HL-60 (cell line): ENCODE results near the gene ZSCAN22.

ENCODE experiments used
- DNase-seq, 2 experiments: peaks; one replicate each; pipeline ENCODE4 v3.0.0-alpha.2; 2010 to 2020; ENCODE audit warnings: low read depth in 1 of 2, low spot score in 1 of 2
- H3K27ac ChIP-seq: fragments of 250-450 bp; sonication (Bioruptor Pico); replicated peaks from 2 replicates; pipeline ENCODE4 v1.5.1; 2020; ENCODE audit warnings: mild to moderate bottlenecking, moderate library complexity
- H3K27me3 ChIP-seq: fragments of 250-450 bp; sonication (Bioruptor Pico); 2 replicates; pipeline ENCODE4 v1.5.1; 2021; ENCODE audit warnings: mild to moderate bottlenecking, moderate library complexity; ENCODE audit not compliant: insufficient read depth, poor library complexity, severe bottlenecking
- H3K4me3 ChIP-seq: replicated peaks from 2 replicates; pipeline ENCODE4 v1.5.1; 2011; ENCODE audit warnings: mild to moderate bottlenecking, control low read depth, low read length; ENCODE audit not compliant: insufficient read depth
- CTCF ChIP-seq: IDR thresholded peaks from one replicate; pipeline ENCODE4 v1.5.1; 2011; ENCODE audit warnings: low read length, control low read depth, inconsistent platforms; ENCODE audit not compliant: insufficient read depth
- GABPA ChIP-seq: IDR thresholded peaks from 2 replicates; pipeline ENCODE4 v1.6.1; 2012; ENCODE audit warnings: low read depth
- POLR2AphosphoS5 ChIP-seq: IDR thresholded peaks from 2 replicates; pipeline ENCODE4 v1.6.1; 2012; ENCODE audit warnings: low read depth
- REST ChIP-seq: IDR thresholded peaks from 2 replicates; pipeline ENCODE4 v1.6.1; 2012; ENCODE audit warnings: low read depth; ENCODE audit not compliant: insufficient replicate concordance
- SPI1 ChIP-seq: IDR thresholded peaks from 2 replicates; pipeline ENCODE4 v1.6.1; 2012; ENCODE audit warnings: low read depth, mild to moderate bottlenecking, borderline replicate concordance

ZSCAN22 gene

GRCh38 chr19:58351990-58352755 lies 25.4 kb downstream of the ZSCAN22 start:
- no peak for TF ChIP-seq SPI1
- TF ChIP-seq POLR2AphosphoS5: no peak
- TF ChIP-seq GABPA: no peak
- TF ChIP-seq REST: no peak
- TF ChIP-seq CTCF: no peak
- Histone ChIP-seq H3K27ac (no peak overlapping the region), H3K4me3 (no peak overlapping the region), H3K27me3 (no peaks in the 10 kb centered on the region)
- DNase-seq: no peak

GRCh38 chr19:58352760-58353671 lies 26.2 kb downstream of the ZSCAN22 start, which contains the start of gene A1BG:
TSS of gene A1BG (minus strand) at chr19:58353492. CDS start at chr19:58353437, 55 bp downstream.
- Histone ChIP-seq H3K4me3 (no peak within 1 kb of the TSS), H3K27me3 (no peaks in the 10 kb centered on the region), H3K27ac (no peak within 1 kb of the TSS)
- TF ChIP-seq GABPA (no peak), SPI1 (no peak), REST (no peak), CTCF (no peak), POLR2AphosphoS5 (no peak)
- no peak for DNase-seq

- TF ChIP-seq CTCF: no peak
- no peak for TF ChIP-seq SPI1
- no peak for TF ChIP-seq GABPA
- no peak for TF ChIP-seq POLR2AphosphoS5
- no peak for TF ChIP-seq REST
- H3K27ac ChIP-seq: no peak overlapping the region
- no peak overlapping the region for H3K4me3 ChIP-seq
- no peak for DNase-seq
- no peaks in the 10 kb centered on the region for H3K27me3 ChIP-seq
These were observed 27.1 kb downstream of the ZSCAN22 start for GRCh38 chr19:58353717-58354477.
